Stimulated activated CD4-positive, alpha-beta T cell treated with anti-CD3 and anti-CD28 coated beads, Interleukin-15, amount 100 ng/mL, for 24 hours (primary cell): ENCODE measurements around the gene SLC1A3.
"Not testable (repeated sequence)": the region's sequence is repeated elsewhere in the genome, so short reads cannot be mapped to it uniquely, and the experiment has no call there.

Source experiments
- DNase-seq: peaks from one replicate; pipeline ENCODE4 v3.0.0-alpha.2; 2020

The SLC1A3 gene

GRCh38 chr5:36606428-36607113 is at the start of gene SLC1A3:
Gene SLC1A3, plus strand, starts transcription at chr5:36606606. Its CDS starts 1,818 bp downstream, at chr5:36608424.
- DNase-seq = peak; percentile 70

GRCh38 chr5:36558641-36559040 is 47.8 kb upstream of the SLC1A3 start:
- DNase-seq = no peak

DNA sequence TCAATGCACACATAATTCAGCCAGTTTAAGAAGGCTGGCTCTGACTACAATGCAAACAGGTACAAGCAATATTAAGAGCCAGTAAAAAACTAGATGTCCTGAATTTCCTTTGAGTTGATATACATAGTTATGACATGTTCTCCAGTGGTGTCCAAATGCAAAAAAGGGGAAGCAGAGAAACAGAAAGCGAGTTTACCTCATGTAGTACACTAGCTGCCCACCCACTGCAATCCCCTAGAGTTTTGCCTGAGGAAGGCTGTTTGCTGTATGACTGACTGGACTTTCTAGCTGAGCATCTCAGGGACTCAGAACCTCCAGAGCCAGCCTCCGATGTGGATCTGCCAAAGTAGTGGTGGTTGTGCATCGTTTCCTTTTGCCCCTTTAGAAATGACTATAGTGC is 44.8 kb upstream of the SLC1A3 start:
- no peak for DNase-seq

GRCh38 chr5:36569491-36569890 is 36.9 kb upstream of the SLC1A3 start:
- DNase-seq = no peak

- DNase-seq = no peak
These were observed 35.9 kb upstream of the SLC1A3 start for GRCh38 chr5:36570301-36571095.

GRCh38 chr5:36571401-36572042 is 34.9 kb upstream of the SLC1A3 start:
- DNase-seq = no peak

DNA sequence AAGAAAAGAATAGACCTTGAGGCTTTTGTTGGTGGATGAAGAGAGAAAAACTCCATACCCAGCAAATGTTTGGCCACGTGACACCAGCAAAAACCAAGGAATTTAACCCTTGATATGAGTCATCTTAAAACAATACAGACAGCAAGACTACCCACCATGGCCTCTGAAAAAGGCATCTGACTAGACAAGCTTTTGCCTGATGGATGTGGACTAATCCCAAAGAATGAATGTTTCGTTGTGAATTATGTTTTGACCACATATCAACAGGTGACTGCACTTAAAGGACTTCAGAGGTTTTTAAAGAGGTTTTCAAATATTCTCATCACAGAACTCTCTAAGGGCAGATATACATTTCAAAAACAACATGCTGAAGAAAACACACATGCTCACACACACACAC is 33.0 kb upstream of the SLC1A3 start:
- no peak for DNase-seq

GRCh38 chr5:36575361-36575781 is 31.0 kb upstream of the SLC1A3 start:
- DNase-seq = no peak

DNA sequence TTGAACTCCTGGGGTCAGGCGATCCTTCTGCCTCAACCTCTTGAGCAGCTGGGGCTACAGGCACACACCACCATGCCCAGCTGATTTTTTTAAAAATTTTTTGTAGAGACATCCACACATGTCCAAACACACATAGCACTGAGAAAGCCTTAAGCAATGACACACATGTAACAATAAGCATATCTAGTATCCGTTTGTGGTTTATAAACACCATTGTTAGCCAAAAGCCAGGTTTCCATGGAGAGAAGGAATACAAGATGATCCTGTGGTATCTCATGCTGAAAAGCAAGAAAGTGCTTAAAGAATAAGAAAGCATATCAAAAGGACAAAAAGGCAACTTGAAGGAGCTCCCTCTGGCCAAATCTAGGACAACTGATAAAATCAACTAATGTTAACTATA is 29.7 kb upstream of the SLC1A3 start:
- DNase-seq = no peak

DNA sequence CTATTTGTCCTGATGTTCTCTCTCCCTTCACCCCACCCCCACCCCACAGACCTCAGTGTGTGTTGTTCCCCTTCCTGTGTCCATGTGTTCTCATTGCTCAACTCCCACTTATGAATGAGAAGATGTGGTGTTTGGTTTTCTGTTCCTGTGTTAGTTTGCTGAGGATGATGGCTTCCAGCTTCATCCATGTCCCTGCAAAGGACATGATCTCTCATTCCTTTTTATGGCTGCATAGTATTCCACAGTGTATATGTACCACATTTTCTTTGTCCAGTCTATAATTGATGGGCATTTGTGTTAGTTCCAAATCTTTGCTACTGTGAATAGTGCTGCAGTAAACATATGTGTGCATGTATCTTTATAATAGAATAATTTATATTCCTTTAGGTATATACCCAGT is 26.5 kb upstream of the SLC1A3 start:
- DNase-seq = not testable (repeated sequence)

DNA sequence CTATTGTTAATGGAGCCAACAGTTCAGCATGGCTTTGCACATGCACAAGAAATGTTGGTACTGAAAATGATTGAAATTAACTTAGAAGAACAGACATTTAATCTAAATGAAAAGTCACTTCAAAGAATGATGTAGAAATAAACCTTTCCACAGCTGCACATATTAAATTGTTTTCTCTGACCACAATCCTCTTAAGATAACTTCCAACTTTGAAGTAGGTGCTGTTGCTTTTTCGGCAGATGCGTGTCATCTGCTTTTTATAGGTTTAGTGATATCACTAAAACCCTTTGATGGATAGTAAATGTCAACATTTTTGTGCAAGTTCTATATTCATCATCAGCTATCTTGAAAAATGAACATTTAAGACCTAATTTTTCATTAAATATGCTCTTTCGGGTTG is 25.3 kb upstream of the SLC1A3 start:
- DNase-seq = no peak

DNA sequence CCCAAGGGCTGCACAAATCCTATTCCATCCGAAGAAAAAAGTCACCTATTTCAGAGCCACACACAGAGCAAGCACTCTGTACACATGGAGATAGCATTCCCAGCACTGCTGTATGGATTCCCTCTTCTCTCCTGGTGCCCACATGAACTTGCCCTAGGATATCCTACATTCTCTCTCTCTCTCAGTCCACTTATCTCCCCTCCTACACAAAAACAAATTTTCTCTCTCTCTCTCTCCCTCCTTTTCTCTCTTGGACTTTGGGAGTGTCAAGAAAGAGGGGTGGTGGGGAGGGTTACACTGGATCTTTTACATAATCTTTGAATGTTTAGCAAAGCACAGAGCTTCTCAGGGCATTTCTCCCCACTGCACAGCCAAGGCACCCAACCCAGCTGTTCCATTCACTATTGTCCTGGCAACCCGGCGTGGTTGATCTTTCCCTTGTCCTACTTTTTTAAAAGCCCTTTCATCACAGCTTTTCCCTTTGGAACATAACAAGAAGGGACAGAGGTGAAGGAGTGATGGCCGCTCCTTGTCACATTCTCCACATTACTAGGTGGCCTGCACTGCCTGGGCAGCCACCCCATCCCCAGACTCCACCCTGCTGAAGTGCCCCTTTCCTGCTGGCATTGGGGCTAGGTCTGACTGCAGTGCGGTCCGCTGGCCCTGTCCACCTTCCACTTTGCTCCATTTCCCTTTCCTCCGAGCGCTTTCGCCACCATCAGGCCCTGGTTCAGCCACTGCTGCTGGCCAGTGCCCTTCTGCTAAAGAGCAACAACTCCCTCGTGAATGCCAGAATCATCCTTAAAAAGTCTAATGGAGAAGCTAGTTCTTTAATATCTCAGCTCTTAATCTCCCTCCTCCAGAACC is 22.2 kb upstream of the SLC1A3 start:
- DNase-seq = no peak

GRCh38 chr5:36585701-36586100 is 20.7 kb upstream of the SLC1A3 start:
- DNase-seq = no peak

DNA sequence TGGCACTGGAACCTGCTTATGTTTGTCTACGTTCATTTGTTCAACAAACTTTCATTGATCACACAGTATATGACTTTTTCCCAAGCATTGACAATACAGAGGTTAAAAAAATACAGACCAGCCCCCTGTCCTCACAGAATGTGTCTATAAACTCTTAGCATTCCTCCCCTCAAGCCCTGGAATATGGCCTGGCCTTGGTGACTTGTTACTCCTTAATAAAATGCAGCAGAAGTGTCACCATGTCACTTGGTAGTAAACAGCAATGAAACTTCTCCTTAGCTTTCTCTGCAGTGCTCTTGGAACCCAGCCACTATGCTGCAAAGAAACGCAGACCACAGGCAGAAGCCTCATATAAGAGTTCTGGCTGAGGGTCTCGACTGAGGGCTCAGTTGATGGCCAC is 19.1 kb upstream of the SLC1A3 start:
- no peak for DNase-seq

- not testable (repeated sequence) for DNase-seq
These were observed 16.7 kb upstream of the SLC1A3 start for GRCh38 chr5:36589735-36590134.

GRCh38 chr5:36590513-36591286 is 15.7 kb upstream of the SLC1A3 start:
- no peak for DNase-seq

DNA sequence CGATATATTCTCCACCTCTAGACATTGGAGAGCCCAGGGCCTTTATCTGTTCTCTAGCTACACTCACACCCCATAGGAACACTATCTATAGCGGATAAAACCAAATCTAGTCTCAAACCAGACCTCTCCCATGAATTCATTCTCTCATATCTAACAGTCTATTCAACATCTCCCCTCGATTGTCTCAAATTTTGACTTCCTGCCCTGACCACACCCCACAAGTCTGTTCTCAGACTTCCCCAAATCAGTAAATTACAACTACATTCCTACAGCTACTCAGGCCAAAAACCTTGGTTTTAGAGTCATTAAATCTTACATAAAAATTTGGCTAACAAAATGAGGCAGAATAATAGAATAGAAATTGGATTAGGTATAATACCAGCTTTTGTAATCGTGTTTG is 12.5 kb upstream of the SLC1A3 start:
- DNase-seq = no peak

- no peak for DNase-seq
These were observed 10.2 kb upstream of the SLC1A3 start for GRCh38 chr5:36596247-36596646.

- DNase-seq = no peak
These were observed 9.7 kb upstream of the SLC1A3 start for GRCh38 chr5:36596756-36597155.

- no peak for DNase-seq
These were observed 8.4 kb upstream of the SLC1A3 start for GRCh38 chr5:36598045-36598444.

- no peak for DNase-seq
These were observed 6.2 kb upstream of the SLC1A3 start for GRCh38 chr5:36599986-36600779.
